ENCODE results near the gene MSX1. TPM values are rescaled to one million over a fixed set of nuclear protein-coding genes. Genes with fewer than 3 reads are reported as not detected.

MSX1 gene
- total and polyA plus RNA-seq, 9 donors = 2.2 to 4.5 (median 4.0) TPM

DNA sequence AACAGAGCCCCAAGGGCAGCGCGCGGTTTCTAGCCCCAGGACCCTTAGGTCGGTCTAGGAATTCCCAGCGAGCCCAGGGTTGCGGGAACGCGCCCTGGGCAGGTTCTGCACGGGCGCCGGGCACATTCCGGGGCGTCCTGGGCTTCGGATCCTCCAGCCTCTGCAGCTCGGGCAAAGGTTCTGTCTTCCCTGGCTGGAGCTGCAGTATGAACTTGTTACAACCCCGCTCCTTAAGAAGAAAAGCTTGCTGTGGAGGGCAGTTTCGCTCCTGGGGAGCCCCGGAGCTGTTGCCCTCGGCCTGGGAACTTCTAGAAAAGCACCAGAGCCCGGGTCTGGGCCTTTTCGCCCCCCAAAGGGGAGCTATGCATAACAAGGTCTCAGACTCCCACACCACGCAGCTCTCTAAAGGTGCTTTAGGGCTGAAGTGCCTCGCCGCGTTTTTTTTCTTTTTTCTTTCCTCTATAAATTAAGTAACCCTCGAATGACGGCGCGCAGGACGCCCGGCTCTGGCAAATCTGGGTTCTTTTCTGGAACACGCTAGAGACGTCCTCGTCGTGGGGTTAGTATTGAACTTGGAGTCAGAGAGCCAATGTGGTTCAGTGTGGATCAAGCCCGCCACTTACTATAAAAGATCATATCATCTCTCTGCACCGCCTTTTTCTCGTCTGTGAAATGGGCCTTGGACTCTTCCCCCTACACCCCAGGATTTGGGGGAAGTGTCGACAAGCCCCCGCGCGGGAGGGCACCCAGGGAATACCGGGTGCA lies 5.7 kb downstream of the MSX1 start:
- peaks cover 2% of the 10 kb centered on the region for H3K4me1 ChIP-seq (ENCODE audit: insufficient read depth)
- H3K27me3 ChIP-seq = peaks cover 5% of the 10 kb centered on the region
- H3K4me3 ChIP-seq = no peak overlapping the region

DNA sequence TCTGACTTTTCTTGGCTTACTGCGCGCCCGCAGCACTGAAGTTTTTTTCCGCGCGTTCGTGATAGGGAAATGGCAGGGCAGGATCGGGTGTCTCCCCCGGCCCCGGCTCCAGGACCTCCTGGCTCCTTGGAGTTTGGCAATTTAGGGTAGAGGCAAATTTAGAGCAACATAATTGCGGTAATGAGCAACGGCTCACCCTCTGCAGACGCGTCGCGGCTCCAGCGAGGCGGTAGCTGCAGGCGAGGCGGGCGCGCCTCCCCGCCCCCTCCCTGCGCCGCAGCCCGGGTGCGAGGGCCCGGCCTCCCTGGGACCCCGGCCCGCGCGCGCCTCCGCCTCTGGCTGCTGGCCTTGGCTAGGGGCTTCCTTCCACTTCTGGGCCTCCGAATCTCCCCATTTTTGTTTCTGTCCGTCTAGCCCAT lies 6.2 kb downstream of the MSX1 start:
- Histone ChIP-seq H3K9me3 (no peaks in the 10 kb centered on the region), H3K27me3 (peaks cover 9% of the 10 kb centered on the region), H3K4me3 (peak overlapping the region; percentile 2), H3K27ac (no peak overlapping the region), H3K36me3 (no peaks in the 10 kb centered on the region), H3K4me1 (ENCODE audit: insufficient read depth) (peaks cover 4% of the 10 kb centered on the region)
- WGBS, 3 donors = 4 to 7% (median 5%) methylated on average over 36 of the region's 36 CpGs
- TF ChIP-seq POLR2A (IDR thresholded peaks at IDR 0.05) = no peak
- TF ChIP-seq, protein P1, sequence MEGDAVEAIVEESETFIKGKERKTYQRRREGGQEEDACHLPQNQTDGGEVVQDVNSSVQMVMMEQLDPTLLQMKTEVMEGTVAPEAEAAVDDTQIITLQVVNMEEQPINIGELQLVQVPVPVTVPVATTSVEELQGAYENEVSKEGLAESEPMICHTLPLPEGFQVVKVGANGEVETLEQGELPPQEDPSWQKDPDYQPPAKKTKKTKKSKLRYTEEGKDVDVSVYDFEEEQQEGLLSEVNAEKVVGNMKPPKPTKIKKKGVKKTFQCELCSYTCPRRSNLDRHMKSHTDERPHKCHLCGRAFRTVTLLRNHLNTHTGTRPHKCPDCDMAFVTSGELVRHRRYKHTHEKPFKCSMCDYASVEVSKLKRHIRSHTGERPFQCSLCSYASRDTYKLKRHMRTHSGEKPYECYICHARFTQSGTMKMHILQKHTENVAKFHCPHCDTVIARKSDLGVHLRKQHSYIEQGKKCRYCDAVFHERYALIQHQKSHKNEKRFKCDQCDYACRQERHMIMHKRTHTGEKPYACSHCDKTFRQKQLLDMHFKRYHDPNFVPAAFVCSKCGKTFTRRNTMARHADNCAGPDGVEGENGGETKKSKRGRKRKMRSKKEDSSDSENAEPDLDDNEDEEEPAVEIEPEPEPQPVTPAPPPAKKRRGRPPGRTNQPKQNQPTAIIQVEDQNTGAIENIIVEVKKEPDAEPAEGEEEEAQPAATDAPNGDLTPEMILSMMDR (IDR thresholded peaks at IDR 0.05) = no peak
- TF ChIP-seq EP300 (IDR thresholded peaks at IDR 0.05) = no peak
- intact Hi-C loops (cut with DNase I) = no loop called here
- no peak for DNase-seq

More for the DNA sequence above, 5.7 kb downstream of the MSX1 start:
- Histone ChIP-seq H3K9me3 (no peaks in the 10 kb centered on the region), H3K27ac (no peak overlapping the region), H3K36me3 (no peaks in the 10 kb centered on the region)
- TF ChIP-seq, protein P1 (IDR thresholded peaks at IDR 0.05) = no peak
- TF ChIP-seq POLR2A (IDR thresholded peaks at IDR 0.05) (no peak), EP300 (IDR thresholded peaks at IDR 0.05) (no peak)
- intact Hi-C loops (cut with DNase I) = no loop called here
- no peak for DNase-seq
- whole genome bisulfite sequencing, 3 donors = 13 to 22% (median 17%) methylated on average over 43 of the region's 43 CpGs

DNA sequence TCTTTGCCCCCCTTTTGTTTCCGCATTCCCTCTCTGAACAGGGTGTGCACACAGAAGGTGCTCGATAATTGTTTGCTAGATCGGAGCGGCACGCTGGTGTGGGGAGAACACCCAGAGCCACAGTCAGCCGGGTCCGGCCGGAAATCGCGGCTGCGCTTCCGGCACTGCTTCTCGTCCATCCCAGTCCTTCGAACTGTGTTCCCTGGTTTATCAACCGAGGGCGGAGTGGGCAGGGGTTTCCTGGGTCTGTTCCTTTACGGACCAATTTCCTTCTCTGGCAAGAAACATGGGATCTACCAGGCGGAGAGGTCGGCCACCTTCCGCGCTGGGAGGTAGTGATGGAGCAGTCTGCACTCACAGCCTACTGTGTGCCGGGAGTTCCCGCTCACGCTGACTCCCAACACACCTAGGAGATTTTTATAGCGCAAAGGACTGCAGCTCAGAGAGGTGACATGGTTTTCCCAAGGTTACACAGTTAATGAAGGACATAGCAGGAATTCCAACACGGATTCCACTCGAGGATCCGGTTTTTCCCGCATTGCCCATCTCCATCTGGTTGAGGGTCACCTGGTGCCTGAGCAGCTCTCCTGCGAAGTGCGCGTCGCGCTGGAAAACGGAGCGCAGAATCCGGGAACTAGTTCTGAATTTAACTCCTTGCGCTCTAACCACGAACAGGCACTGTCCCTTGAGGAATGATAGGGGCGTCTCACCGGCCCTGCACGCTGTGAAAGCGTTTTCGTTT lies 6.8 kb downstream of the MSX1 start:
- no peak for TF ChIP-seq EP300 (IDR thresholded peaks at IDR 0.05)
- TF ChIP-seq, protein P1 (IDR thresholded peaks at IDR 0.05) = no peak
- TF ChIP-seq POLR2A (IDR thresholded peaks at IDR 0.05) = no peak
- Histone ChIP-seq H3K27ac (no peak overlapping the region), H3K4me3 (peak overlapping the region; percentile 2), H3K27me3 (peaks cover 9% of the 10 kb centered on the region), H3K9me3 (no peaks in the 10 kb centered on the region), H3K36me3 (no peaks in the 10 kb centered on the region), H3K4me1 (ENCODE audit: insufficient read depth) (peaks cover 4% of the 10 kb centered on the region)
- no peak for DNase-seq
- WGBS, 3 donors = 3 to 8% (median 4%) methylated on average over 44 of the region's 44 CpGs
- intact Hi-C loops (cut with DNase I) = no loop called here

DNA sequence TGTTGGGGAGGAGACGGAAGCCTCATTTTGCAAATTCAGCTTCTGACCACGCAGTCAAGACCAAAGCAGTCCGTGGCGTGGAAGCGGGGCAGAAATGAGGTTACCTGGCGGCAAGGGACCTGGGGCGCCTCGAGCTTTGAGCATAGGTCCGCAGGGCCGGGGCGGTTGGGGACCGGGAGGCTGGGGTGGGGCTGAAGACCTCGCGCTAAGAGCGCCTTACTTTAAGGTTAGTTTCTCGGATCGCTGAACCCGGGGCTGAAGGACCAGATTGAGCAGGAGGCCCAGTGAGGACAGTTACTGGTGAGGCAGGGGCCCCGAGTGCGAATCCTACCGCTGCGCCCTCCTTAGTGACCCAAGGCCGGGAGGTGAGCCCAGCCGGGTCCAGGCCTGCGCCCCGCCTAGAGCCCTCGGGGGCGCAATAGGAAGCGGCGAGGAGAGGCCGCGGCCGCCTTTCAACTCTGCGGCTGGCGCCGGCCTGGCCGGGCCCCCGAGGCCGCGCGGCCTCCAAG lies 7.5 kb downstream of the MSX1 start:
- no peak overlapping the region for H3K27ac ChIP-seq
- peak overlapping the region; percentile 1 for H3K4me3 ChIP-seq
- no peaks in the 10 kb centered on the region for H3K9me3 ChIP-seq
- H3K4me1 ChIP-seq (ENCODE audit: insufficient read depth) = peaks cover 7% of the 10 kb centered on the region
- H3K36me3 ChIP-seq = no peaks in the 10 kb centered on the region
- H3K27me3 ChIP-seq = peaks cover 9% of the 10 kb centered on the region
- DNase-seq = no peak
- intact Hi-C loops (cut with DNase I) = no loop called here
- 3 to 5% (median 5%) methylated on average over 40 to 41 of the region's 41 CpGs for WGBS, 3 donors
- TF ChIP-seq, protein P1 (IDR thresholded peaks at IDR 0.05) = no peak
- TF ChIP-seq EP300 (IDR thresholded peaks at IDR 0.05) (no peak), POLR2A (IDR thresholded peaks at IDR 0.05) (no peak)

Data from ovary (tissue), 9 donors.